ENCODE results near the gene SRRM2.

Gene SRRM2

DNA sequence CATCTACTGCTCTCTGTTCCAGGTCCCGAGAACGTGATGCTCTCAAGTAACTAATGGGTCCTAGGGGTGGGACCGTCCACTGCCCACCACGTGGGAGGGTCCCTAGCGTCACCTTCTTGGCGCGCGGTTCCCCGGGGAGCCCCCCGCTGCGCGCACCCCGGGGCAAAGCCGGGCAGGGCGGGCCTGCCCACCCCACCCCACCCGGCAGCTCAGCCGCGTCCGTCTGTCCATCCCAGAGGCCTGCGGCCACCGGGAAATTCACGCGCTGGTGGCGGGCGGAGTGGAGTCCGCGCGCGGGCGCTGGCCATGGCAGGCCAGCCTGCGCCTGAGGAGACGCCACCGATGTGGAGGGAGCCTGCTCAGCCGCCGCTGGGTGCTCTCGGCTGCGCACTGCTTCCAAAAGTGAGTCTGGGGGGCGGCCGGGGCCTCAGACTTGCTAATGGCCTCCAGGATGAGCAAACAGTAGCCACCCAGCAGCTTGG, 46.3 kb downstream of the SRRM2 start:
- DNase-seq (ENCODE audit: low spot score) = no peak

GRCh38 chr16:2799205-2799858, 46.9 kb downstream of the SRRM2 start:
- no peak for DNase-seq (ENCODE audit: low spot score)

DNA sequence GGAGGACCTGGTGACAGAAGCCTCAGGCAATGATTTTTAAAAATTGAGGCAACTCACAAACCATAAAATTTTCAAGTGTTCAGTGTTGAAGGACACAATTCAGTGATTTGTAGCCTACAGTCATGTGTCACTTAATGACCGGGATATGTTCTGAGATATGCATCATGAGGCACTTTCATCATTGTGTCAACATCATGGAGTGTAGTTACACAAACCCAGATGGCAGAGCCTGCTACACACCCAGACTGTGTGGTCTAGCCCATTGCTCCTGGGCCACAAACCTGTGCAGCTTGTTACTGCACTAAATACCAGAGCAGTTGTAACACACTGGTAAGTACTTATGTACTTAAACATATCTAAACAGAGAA, 47.4 kb downstream of the SRRM2 start:
- DNase-seq (ENCODE audit: low spot score) = no peak

DNA sequence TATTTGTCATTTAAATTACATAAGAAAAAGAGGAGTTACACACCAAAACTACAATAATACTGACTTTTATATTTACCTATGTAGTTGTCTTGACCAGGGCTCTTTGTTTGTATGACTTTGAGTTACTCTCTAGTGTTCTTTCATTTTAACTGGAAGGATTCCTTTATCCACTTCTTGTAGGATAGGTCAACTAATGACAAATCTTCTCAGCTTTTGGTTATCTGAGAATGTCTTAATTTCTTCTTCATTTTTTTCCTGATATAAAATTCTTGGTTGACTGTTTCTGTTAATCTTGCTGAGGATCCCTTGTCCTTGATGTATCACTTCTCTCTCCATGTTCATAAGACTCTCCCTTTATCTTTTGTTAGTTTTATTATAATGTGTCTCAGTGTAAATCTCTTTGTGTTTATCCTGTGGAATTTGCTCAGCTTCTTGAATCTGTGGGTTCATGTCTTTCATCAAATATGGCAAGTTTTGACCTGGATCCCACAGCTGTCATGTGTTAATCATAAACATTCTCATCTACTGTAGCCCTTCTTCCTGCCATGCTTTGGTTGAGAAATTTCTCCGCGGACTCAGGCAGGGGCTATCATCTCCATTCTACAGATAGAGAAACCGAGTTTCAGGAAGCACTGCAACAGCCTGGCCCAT, 51.2 kb downstream of the SRRM2 start:
- DNase-seq (ENCODE audit: low spot score) = no peak

GRCh38 chr16:2804728-2805127, 52.3 kb downstream of the SRRM2 start:
- no peak for DNase-seq (ENCODE audit: low spot score)

GRCh38 chr16:2806286-2806685, 53.8 kb downstream of the SRRM2 start:
- no peak for DNase-seq (ENCODE audit: low spot score)

DNA sequence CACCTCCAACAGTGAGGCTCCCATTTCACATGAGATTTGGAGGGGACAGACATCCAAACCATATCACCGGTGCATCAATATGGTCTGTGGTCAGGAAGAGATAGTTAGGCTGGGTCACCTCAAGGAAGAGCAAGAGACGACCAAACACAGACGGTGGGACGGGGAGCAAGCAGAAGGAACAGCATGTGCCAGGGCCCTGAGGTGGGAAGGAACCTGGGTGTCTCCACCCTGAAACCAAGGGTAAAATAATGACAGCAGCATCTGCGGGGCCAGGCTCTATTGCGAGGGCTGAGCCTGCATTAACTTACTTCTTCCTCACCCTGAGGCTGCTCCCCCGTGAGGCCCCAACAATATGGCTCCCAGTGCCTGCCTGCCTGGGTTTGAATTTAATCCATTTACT, 55.7 kb downstream of the SRRM2 start:
- DNase-seq (ENCODE audit: low spot score) = no peak

DNA sequence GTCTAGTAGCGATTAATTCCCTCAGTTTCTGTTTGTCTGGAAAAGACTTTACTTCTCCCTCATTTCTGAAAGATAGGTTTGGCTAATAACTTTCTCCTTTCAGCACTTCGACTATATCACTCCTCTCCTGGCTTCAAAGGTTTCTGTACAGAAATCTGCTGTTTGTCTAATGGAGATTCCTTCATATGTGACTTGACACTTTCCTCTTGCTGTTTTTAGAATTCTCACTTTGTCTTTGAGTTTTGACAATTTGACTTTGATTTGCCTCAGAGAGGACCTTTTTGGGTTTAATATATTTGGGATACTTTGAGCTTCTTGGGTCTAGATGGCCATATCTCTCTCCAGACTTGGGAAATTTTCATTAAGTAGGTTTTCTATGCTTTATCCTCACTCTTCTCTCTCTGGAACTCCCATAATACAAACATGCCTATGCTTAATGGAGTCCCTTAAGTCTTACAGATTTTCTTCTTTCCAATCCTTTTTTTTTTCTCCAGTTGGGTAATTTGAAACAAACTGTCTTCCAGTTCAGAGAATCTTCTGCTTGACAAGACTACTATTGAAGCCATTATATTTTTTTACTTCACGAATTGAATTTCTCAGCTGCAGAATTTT, 56.8 kb downstream of the SRRM2 start:
- no peak for DNase-seq (ENCODE audit: low spot score)

- no peak for DNase-seq (ENCODE audit: low spot score)
Observed at GRCh38 chr16:2810651-2811050, 58.2 kb downstream of the SRRM2 start.

DNA sequence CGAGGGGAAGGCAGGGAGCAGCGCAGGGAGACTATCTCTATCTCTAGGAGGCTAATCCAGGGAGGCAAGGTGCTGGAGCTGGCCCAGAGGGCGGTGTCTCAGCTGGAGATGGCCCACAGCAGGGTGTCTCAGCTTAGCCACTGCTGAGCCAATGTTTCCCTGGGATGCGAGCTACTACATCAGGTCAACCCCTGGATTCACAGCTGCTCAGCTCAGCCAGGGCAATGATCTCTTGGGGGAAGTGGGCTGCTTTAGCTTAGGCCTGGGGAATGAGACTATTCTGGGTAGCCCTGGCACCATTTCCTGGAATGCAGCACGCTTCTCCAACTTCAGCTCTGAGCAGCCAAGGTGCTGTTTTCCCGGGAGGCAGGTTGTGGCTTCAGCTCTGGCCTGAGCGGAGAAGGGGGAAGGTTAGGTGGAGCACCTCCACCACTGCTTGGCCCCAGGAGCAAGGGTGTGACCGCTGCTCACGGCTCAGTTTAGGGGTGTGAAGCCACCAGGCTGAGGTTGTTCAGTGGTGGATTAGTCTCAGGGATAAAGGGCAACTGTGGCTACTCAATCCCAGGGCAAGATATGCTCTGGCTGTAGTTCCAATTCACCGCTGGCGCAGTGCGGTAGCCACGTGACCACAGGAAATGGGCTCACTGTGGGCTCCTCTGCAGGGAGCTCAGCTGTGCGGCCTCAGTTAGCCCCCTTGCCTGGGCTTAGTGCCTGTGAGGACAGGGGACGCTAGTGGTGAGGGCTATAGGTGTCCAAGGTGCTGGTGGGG, 59.4 kb downstream of the SRRM2 start:
- DNase-seq (ENCODE audit: low spot score) = no peak

GRCh38 chr16:2813771-2814221, 61.4 kb downstream of the SRRM2 start:
- DNase-seq (ENCODE audit: low spot score) = no peak

- DNase-seq (ENCODE audit: low spot score) = no peak
Observed at GRCh38 chr16:2814551-2815298, 62.3 kb downstream of the SRRM2 start.

- DNase-seq (ENCODE audit: low spot score) = no peak
Observed at GRCh38 chr16:2815299-2815771, 62.9 kb downstream of the SRRM2 start.

DNA sequence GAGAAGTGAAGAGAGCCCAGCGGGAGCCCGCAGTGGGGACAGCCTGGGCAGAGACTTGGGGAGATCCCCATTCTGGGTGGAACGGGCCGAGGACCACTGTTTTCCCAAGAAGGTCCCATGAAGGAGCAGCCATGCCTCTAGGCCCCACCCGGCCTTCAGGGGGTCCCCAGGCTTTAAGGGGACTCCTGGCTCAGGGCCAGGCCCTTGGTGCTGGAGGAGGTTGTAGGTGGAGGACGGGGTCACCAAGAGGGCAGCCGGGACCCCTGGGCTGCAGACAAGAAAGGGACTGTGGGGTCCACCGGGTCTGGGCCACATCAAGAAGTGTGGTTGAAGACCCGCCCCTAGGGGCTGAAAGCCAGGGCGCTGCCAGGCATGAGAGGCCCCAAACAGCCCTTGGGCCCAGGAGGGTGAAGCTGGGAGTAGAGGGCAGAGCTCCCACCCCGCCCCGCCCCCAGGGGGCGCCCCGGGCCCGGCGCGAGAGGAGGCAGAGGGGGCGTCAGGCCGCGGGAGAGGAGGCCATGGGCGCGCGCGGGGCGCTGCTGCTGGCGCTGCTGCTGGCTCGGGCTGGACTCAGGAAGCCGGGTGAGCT, 64.4 kb downstream of the SRRM2 start, which contains the start of gene PRSS21:
Gene PRSS21, plus strand, starts transcription at position 487 of the 589 bp plus-strand sequence. Its CDS starts 32 bp downstream, at position 519.
- no peak for DNase-seq (ENCODE audit: low spot score)

DNA sequence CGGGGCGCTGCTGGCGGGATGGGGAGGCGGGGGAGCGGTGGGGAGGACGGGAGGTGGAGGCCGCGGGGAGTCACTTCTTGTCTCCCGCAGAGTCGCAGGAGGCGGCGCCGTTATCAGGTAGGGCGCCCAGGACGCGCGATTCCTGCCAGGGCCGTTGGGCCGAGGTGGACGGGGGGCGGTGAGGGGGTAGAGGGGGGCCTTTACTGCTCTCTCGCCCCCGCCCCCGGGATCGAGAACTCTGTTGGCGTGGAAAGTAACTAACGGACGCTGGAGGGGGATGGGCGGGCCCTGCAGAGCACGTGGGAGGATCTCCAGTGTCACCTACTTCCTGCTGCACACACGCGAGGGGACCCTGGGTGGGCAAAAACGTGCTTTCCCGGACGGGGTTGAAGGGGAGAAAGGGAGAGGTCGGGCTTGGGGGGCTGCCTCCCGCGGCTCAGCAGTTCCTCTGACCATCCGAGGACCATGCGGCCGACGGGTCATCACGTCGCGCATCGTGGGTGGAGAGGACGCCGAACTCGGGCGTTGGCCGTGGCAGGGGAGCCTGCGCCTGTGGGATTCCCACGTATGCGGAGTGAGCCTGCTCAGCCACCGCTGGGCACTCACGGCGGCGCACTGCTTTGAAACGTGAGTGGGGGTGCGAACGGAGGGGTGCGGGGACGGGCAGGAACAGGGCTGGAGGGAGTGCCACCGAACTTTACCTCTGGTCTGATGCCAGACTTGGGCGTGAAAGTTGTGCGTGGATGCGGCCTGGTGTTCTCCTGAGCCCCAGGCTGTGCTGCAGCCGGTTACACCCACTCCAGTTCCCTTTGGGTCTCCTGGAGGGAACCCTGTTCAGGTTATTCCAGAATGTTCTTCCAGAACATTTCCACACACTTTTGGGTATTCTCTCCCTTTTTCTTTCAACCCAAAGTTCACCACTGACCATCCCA, 65.2 kb downstream of the SRRM2 start:
- no peak for DNase-seq (ENCODE audit: low spot score)

- DNase-seq (ENCODE audit: low spot score) = no peak
Observed at GRCh38 chr16:2818272-2818876, 65.9 kb downstream of the SRRM2 start.

GRCh38 chr16:2819179-2819938, 66.9 kb downstream of the SRRM2 start:
- DNase-seq (ENCODE audit: low spot score) = no peak

All from SK-N-DZ (cell line).